ENCODE results near the gene ARL6IP4.

- TF ChIP-seq POLR2A (IDR thresholded peaks at IDR 0.05; ENCODE audit: low read depth, low read length) (no peak), SPI1 (IDR thresholded peaks at IDR 0.05; ENCODE audit: low read depth, low read length) (no peak), POLR2AphosphoS5 (IDR thresholded peaks at IDR 0.05; ENCODE audit: low read depth, low read length) (no peak), TAF1 (IDR thresholded peaks at IDR 0.05; ENCODE audit: low read depth, low read length) (no peak), POU2F2 (IDR thresholded peaks at IDR 0.05; ENCODE audit: low read depth, low read length) (no peak), PAX5 (IDR thresholded peaks at IDR 0.05; ENCODE audit: insufficient read depth, low read length, severe bottlenecking) (no peak)
Measured at GRCh38 chr12:122935318-122935717, 45.2 kb upstream of the ARL6IP4 start.

All from GM12891 (cell line).